SK-N-SH treated with all-trans-retinoic acid at 6 μM for 48 hours (cell line): Measurements from ENCODE around the gene CROCC2.

ENCODE experiments used
- ARNTL ChIP-seq: fragments of 450-650 bp; formaldehyde crosslinking; IDR thresholded peaks from 2 replicates; pipeline ENCODE4 v1.5.0; 2020; ENCODE audit warnings: low read depth, mild to moderate bottlenecking, moderate library complexity, borderline replicate concordance
- CREB5 ChIP-seq: fragments of 250-450 bp; sonication (Bioruptor Pico); IDR thresholded peaks from 2 replicates; pipeline ENCODE4 v1.5.1; 2020; ENCODE audit warnings: low read depth, mild to moderate bottlenecking, moderate library complexity
- ESRRG ChIP-seq: fragments of 250-450 bp; sonication (Bioruptor Pico); IDR thresholded peaks from 2 replicates; pipeline ENCODE4 v1.6.1; 2021; ENCODE audit warnings: mild to moderate bottlenecking
- SNAI2 ChIP-seq: fragments of 250-450 bp; sonication (Bioruptor Pico); IDR thresholded peaks from 2 replicates; pipeline ENCODE4 v1.5.0; 2020; ENCODE audit warnings: mild to moderate bottlenecking, moderate library complexity
- ZFP3 ChIP-seq: fragments of 250-450 bp; sonication (Bioruptor Pico); IDR thresholded peaks from 2 replicates; pipeline ENCODE4 v1.5.0; 2020; ENCODE audit warnings: mild to moderate bottlenecking, moderate library complexity
- ZFP30 ChIP-seq: fragments of 450-650 bp; formaldehyde crosslinking; IDR thresholded peaks from 2 replicates; pipeline ENCODE4 v1.5.0; 2022; ENCODE audit warnings: mild to moderate bottlenecking, moderate library complexity
- ZNF8 ChIP-seq: fragments of 450-650 bp; formaldehyde crosslinking; IDR thresholded peaks from 2 replicates; pipeline ENCODE4 v1.5.0; 2020; ENCODE audit warnings: mild to moderate bottlenecking, moderate library complexity
- TF ChIP-seq, protein P1 (sequence below): fragments of 250-450 bp; sonication (Bioruptor Pico); IDR thresholded peaks from 2 replicates; pipeline ENCODE4 v1.8.0; 2020; ENCODE audit warnings: mild to moderate bottlenecking, moderate library complexity, borderline replicate concordance

DNA sequence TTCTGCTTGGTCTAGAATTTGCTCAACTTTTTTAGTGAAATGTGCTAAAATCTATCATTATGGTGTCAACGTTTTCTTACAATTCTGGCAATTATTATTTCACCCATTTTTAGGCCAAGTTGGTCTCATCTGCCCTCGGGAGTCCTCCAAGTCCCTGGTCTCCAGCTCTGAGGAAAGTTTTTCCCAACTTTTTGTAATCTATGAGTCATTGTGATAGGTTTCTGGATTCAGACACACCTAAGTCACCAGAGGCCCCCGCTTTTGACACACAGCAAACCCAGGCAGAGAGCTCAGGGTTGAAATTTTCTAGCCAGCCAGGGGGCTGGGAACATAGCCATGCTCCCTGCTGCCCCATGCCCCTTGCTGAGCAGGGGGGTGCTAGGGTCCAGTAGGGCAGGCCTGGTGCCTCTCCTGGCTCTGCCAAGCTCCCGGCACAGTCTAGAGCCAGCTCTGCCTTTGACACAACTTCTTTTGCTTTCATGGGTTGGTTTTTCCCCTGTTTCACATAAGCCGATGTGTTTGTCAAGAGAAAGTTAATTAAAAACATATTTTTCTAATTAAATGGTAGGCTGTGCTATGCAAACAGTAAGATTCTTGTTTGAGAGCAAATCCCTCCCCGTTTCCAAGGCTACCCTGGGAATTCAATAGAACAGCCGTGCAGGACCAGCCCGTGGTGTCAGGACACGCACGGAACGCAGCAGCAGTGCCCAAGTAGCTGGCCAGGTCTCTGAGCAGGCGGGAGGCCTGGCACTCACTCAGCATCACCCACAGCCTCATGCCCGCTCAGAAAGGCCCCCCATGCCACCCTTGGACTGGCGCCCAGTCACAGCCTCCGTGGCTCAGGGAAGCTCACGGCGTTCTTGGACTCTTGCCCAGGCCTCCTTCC lies 66.7 kb downstream of the CROCC2 start:
- no peak for TF ChIP-seq SNAI2 (CRISPR knock-in tag)
- TF ChIP-seq, protein P1, sequence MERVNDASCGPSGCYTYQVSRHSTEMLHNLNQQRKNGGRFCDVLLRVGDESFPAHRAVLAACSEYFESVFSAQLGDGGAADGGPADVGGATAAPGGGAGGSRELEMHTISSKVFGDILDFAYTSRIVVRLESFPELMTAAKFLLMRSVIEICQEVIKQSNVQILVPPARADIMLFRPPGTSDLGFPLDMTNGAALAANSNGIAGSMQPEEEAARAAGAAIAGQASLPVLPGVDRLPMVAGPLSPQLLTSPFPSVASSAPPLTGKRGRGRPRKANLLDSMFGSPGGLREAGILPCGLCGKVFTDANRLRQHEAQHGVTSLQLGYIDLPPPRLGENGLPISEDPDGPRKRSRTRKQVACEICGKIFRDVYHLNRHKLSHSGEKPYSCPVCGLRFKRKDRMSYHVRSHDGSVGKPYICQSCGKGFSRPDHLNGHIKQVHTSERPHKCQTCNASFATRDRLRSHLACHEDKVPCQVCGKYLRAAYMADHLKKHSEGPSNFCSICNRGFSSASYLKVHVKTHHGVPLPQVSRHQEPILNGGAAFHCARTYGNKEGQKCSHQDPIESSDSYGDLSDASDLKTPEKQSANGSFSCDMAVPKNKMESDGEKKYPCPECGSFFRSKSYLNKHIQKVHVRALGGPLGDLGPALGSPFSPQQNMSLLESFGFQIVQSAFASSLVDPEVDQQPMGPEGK (CRISPR knock-in tag) = no peak
- TF ChIP-seq ARNTL (CRISPR knock-in tag) = no peak
- TF ChIP-seq CREB5 (CRISPR knock-in tag) = no peak
- no peak for TF ChIP-seq ZNF8 (CRISPR knock-in tag)
- TF ChIP-seq ESRRG = no peak
- TF ChIP-seq ZFP3 (CRISPR knock-in tag) = no peak
- TF ChIP-seq ZFP30 (CRISPR knock-in tag) = no peak
